Thyroid gland (tissue), 4 donors: ENCODE measurements around the gene ARHGEF11.

Source experiments
- CTCF ChIP-seq, 6 experiments: fragments of 200-600 bp in 3 of 6; fragments of 450-650 bp in 3 of 6; sonication (generic) in 3 of 6; IDR thresholded peaks; one replicate each; pipeline ENCODE4 v1.5.1; 2016 to 2019; ENCODE audit warnings: antibody characterized with exemption in 6 of 6, mild to moderate bottlenecking in 2 of 6, inconsistent platforms in 1 of 6, moderate library complexity in 1 of 6
- POLR2A ChIP-seq, 2 donors: fragments of 450-650 bp; IDR thresholded peaks; one replicate each; pipeline ENCODE4 v1.6.1; 2017; ENCODE audit warnings: antibody characterized with exemption in 2 of 2, mild to moderate bottlenecking in 2 of 2, moderate library complexity in 1 of 2

GRCh38 chr1:156939786-156940334, 105.7 kb downstream of the ARHGEF11 start:
- no peak for TF ChIP-seq POLR2A (IDR thresholded peaks at IDR 0.05)
- no peak for TF ChIP-seq CTCF (IDR thresholded peaks at IDR 0.05)
